Head of caudate nucleus (tissue), 42 donors: ENCODE measurements around the gene ATP6V1D.
A peak's percentile ranks its signal among the peaks of the same experiment; 100 is the strongest.
"Not testable (repeated sequence)": the region's sequence is repeated elsewhere in the genome, so short reads cannot be mapped to it uniquely, and the experiment has no call there.

Experiments used
- DNase-seq, 42 donors: peaks; one replicate each; pipeline versions ENCODE4 v3.0.0 to v3.0.0-alpha.2; 2020 to 2021; ENCODE audit warnings: mixed read lengths in 7 of 42
- intact Hi-C: fragments of 100-400 bp; cut with DNase I; formaldehyde crosslinking; loops from one replicate; pipeline ENCODE4 v1.15.0; 2022

The ATP6V1D gene

DNA sequence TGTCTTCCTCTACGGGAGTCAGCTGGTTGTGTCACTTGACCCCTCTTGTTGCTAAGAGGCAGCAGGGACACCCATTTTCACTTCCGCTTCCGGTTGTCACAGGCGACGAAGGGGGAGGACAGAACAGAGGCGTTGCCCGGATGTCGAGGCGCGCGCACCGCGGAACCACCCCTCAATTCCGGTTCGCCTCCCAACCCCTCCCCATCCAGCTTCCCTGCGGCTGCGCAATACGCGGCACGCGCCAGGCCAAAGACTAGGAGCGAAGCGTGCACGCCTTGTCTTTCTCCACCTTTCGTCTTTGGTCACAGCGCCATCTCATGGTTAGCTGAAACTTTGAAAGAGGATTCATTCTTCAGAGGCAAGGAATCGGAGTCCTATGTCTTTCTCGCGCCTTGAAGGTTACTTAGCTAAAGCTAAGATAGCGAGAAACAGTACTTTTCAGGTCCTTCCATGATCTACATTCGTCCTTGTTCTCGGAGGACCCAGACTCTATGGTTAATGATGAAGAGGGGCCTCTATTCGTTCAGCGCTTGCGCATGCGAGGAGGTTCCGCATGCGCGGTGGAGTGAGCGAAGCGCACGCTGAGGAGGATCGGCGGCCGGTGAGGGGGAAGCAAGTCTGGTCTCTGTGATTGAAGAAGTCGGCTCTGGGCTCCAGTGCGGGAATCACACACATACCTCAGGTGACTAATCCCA, at the start of gene ATP6V1D, which contains the start of gene EIF2S1:
ATP6V1D (minus strand) TSS at position 30 of the 695 bp plus-strand sequence. CDS start 106 bp downstream, outside the sequence.
EIF2S1 (plus strand) TSS at position 554 of the 695 bp plus-strand sequence. CDS start 4,440 bp downstream, outside the sequence.
- intact Hi-C loops: loop anchor here (5.0 to 10.0 kb wide), 2 partner anchors 118 to 195 kb away; partner anchors contain the start of gene PALS1
- peak; percentile 97 to 100 (median 99) for DNase-seq

DNA sequence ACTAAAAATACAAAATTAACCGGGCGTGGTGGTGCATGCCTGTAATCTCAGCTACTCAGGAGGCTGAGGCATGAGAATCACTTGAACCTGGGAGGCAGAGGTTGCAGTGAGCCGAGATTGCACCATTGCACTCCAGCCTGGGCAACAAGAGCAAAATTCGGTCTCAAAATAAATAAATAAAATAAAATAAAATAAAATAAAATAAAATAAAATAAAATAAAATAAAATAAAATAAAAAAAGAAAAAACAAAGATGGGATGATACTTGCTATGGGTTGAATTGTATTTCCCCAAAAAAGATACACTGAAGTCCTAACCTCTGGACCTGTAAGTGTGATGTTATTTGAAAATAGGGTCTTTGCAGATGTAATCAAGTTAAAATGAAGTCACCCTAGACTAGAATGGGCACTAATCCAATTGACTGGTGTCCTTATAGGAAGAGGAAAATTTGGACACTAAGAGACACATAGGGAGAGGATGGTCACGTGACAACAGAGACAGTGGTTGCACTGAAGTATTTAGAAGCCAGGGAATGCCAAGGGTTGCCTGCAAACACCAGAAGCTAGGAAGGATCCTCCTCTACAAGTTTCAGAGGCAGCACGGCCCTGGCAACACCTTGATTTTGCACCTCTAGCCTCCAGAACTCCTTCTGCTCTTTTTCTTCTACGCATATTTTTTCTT, 48.7 kb upstream of the ATP6V1D start:
- intact Hi-C loops, DNase-seq: not testable (repeated sequence)

DNA sequence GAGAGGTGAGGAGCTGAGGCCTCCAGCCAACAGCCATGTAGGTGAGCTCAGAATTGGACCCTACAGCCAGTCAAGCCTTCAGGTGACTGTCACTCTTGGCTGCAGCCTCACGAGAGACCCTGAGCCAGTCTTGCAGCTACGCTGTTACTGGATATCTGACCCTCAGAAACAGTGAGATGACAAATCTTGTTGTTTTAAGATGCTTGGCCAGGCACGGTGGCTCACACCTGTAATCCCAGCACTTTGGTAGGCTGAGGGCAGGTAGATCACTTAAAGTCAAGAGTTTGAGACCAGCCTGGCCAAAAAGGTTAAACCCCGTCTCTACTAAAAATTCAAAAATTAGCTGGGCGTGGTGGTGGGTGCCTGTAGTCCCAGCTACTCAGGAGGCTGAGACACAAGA, 46.2 kb upstream of the ATP6V1D start:
- intact Hi-C loops: no loop called here
- DNase-seq: peak in 1 of 42 donors; percentile 12

DNA sequence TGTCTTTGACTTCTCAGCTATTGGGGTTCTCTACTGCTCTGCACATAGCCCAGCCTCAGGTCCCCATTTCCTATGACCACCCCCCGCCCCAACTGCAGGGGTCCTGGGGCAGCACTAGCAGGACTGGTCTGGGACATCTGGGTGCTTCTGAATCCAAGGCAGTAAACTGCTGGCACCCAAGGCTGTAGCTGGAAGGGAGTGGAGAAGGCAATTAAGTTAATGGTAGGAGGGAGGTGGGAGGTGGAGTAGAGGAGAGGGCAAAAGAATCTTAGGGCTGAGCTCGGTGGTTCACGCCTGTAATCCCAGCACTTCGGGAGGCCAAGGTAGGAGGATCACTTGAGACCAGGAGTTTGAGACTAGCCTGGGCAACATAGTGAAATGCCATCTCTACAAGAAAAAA, 40.8 kb upstream of the ATP6V1D start:
- intact Hi-C loops: no loop called here

DNA sequence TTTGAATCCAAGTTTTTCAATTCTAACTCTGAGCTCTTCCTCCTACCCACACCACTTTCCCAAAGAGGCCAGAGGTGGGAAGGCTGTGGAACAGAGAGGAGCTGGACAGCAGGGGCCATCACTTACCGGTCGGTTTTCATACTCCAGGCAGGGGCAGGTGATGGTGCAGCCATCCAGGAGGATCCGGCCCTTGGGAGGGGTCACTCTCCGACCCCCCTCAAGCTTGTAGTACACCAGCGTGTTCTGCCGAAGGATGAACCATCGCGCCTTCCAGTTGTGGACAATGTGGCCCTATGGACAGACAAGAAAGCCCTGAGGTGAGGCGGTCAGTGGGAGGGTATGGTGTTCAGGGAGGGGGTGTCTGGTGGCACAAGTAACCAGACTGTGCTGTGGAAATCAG, 37.9 kb upstream of the ATP6V1D start:
- intact Hi-C loops: no loop called here

More for the DNA sequence above, 40.8 kb upstream of the ATP6V1D start:
- DNase-seq: peak in 1 of 42 donors; percentile 8

DNA sequence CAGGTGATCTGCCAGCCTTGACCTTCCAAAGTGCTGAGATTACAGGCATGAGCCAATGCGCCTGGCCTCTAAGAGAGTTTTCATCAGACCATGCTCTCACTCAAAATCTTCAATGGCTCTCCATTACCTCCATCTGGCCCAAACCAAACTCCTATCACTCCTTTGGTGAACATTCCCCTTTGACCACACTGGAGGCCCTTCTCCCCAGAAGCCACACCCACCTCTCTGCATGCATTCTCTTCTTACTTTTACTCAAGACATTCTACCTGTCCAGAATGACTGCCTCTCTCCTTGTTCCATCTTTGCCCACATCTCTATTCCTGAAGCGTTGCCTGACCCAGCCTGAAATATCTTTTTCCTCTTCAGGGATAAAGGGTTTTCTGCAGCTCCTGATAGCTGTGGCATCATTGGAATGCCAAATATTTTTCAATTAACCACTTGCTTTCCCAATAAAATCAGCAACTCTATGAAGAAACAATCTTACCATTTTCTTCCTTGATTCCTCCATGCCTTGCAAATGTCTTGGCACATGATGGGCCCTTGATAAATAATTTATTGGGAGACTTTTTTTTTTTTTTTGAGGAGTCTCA, 36.9 kb upstream of the ATP6V1D start:
- intact Hi-C loops: no loop called here
- peak in 2 of 42 donors; percentile 3 to 17 for DNase-seq

More for the DNA sequence above, 37.9 kb upstream of the ATP6V1D start:
- peak in 2 of 42 donors; percentile 7 to 29 for DNase-seq

DNA sequence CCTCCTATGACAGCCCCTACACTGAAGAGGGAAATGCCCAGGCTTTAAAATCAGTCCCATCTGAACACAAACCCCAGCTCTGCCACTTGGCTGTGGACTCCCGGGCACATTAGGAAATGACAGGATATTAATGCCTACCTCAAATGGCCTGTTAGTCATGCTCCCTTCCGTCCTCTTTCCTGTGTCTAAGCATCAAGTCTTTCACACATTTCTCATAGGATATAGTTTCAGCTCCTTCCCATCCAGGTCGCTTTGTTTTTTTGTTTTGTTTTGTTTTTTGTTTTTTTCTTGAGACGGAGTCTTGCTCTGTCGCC, 36.2 kb upstream of the ATP6V1D start:
- peak in 1 of 42 donors; percentile 22 for DNase-seq
- intact Hi-C loops: no loop called here

DNA sequence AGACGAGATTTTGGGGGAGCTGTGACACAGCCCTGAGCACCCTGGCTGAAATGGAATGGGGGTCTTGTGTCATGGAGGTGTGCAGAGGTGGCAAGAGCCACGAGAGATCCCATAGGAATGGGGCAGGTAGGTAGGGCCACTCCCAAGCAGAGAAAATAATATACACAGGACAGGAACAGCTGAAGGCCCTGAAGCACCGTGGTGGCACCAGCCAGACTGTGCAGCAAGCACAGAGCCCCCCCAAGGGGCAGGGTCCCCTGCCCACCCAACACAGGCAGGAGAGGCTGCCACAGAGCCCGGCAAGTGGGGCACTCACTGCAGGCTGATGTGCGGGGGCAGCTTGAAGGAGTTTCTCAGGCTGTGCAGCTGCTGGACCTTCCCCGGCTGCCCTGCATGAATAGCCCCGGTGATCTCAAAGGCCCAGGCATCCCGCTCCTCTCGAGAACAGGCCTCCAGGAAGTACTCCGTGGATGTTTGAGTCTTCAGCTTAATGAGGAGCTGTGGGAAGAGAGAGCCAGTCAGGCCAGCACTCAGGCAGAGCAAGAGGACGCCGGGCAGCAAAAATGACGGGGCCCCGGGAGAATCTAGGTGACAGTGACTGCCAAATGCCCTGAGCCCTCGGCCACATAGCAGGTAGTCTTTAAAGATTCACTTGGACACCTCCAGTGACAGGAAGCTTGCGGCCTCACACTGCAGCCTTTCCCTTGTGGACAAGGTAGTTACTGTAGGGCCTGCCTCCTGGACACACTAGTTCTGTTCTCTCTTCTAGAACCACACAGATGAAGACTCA, 35.7 kb upstream of the ATP6V1D start:
- intact Hi-C loops: no loop called here

DNA sequence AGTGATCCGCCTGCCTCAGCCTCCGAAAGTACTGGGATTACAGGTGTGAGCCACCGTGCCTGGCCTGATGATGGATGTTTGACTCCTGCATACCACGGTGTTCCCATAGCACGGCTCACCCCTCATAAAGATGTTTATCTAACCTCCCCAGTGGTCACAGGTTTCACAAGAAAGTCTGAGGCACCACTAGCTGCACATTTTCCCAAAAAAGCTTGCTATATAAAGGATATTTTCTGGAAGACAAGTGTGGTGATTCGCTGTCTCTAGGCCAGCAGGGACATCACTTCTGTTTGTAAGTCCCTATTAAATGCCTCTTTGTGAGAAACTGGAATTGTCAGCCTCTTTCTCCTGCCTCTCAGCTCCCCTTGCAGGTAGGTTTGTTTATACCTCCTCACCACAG, 34.1 kb upstream of the ATP6V1D start:
- intact Hi-C loops: no loop called here
- DNase-seq: peak in 1 of 42 donors; percentile 17

More for the DNA sequence above, 35.7 kb upstream of the ATP6V1D start:
- DNase-seq: peak in 2 of 42 donors; percentile 25 to 36

DNA sequence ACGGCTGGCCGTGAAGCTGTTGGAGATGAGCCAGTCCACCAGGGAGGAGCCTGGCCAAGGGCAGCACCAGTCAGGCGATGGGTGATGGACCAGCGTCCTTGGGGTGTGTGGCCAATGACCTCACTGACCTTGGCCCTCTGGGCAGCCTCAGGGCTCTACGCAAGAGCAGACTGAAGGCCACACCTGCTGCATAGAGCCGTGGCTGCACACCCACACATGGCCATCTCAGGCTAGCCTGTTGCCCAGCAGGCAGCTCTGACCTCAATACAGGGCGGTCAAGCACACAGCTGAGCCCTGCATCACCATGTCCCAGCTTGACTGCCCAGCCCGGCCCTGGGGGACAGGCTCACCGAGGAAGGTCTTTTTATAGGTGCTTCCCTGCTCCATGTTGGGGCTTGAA, 33.2 kb upstream of the ATP6V1D start:
- peak in 2 of 42 donors; percentile 16 to 24 for DNase-seq
- intact Hi-C loops: no loop called here

DNA sequence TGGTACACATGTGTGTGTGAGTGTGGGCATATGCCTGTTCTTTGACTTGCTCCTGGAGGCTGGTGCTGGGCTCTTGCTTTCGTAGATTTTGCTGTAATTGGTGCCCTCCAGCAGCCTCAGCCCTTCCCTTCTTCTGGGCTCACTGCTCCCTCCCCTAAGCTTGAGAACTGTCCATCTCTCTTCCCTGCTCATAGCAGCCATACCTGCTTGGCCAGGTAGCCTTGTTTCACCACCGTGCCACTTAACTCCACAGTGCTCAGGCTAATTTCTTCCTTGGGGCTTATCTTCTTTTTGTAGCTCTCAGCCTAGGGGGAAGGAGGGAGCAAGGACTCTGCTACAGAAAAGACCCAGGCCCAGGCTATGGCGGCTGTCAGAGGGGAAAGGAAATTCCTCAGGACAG, 32.5 kb upstream of the ATP6V1D start:
- DNase-seq: peak in 1 of 42 donors; percentile 12
- intact Hi-C loops: no loop called here

DNA sequence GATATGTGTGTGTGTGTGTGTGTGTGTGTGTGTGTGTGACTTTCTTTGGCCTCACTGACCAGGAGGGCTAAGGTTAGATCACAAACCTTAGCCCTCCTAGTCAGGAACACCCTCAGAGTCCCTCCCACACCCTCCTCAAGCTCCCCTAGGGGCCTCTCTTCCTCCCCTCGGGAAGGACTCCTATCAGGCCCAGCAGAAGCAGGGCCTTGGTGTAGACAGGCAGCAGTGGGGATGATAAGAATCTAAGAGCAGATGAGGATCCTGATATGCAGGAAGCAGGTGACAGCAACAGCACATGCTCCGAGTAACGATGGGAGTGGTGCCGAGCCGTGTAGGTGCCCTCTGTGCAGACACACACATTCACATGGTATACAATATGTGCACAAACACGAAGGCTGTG, 31.7 kb upstream of the ATP6V1D start:
- peak in 1 of 42 donors; percentile 22 for DNase-seq
- intact Hi-C loops: no loop called here

DNA sequence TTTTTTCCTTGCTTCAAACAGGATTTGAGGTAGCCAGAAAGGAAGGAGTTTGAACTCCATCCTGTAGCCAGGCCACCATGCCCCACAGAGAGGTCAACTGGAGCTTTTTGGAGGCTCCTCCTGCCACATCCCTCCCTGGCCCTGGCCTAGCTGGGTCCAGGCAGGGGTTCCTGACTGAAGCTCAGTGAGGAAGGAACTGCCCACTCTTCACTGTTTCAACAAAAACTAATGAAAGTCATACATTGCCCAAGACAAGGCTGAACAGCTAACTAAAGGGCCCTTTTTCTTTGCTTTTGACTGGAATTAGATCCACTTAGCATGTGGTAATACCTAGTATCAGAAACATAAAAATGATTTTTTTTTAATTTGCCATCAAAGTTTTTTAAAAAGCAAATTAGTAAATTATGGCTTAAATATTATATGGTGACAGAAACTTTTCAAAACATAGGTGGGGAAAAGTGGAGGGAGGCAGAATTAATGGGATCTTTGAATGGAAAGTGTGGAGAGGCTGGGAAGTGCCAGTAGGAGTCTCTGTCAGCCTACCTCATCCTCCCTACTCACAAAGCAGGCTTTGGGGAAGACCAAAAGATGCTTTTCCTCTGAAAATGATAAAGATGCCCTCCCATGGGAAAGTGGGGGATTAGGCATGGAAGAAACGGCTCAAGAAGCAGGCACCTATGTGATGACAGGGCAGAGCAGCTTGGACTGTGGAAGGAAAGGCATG, 30.4 kb upstream of the ATP6V1D start:
- DNase-seq: no peak
- intact Hi-C loops: no loop called here

DNA sequence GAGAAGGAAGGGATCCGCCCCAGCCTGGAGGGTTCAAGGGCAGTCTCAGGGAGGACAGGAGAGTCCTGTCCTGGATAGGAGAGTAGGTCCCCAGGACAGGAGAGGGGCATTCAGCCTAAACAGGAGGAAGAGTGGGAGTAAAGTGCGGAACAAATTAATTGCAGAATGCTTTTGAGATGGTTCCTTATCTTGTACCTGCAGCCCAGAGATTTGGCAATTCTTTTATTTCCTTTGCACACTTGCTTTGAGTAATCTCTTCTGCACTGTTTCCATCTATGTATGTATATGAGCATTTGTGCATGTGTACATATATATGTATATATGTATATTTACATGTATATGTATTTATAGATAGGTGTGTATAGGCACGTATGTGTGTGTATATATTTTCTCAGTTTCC, 29.7 kb upstream of the ATP6V1D start:
- DNase-seq: no peak
- intact Hi-C loops: no loop called here

DNA sequence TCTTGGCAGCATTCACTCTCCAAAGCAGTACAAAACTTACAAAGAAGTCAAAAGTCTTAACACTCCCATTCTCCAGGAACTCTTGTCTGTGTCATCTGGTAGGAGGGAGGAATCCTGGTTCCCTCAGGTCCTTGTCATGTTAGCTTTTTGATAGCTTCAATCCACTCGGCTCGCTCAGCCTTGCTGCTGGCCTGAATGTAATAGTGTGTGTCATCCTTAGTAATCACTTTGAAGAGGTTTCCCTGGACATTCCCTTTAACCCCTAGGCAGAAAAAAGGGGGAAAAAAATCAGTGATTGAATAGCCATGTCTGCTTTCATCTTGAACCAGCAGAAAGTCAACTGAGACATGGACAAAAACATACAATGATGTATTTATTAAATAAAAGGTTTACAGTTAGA, 27.6 kb upstream of the ATP6V1D start:
- DNase-seq: no peak
- intact Hi-C loops: no loop called here

DNA sequence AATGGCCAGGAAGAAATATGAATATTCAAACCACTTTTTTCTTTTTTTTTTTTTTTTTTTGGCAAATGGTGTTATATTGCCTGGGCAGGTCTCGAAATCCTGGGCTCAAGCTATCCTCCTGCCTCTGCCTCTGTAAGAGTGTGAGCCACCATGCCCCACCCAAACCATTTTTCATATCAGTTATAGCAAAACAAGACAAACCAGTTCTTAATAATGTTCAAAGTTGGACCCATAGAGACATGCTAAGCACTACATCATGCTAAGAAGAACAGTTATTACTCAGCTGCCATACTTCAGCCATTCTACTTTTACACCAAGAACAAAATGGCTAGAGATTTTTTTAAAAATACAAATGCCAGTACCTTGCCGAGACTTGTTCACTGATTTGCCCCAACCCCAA, 26.0 kb upstream of the ATP6V1D start:
- DNase-seq: no peak
- intact Hi-C loops: no loop called here

DNA sequence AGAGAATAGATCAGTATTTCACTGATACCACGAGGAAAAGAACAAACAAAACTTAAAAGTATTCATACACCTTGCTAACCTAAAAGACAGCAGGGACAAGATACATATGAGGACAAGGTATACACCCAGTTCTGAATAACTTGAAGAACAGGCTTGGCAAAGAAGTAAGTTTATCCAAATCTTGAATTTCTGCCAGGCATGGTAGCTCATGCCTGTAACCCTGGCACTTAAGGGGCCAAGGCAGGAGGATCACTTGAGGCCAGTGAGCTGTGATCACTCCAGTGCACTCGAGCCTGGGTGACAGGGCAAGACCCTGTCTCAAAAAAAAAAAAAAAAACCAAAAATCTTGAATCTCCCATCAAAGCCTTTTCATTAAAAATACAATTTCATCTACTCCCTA, 25.5 kb upstream of the ATP6V1D start:
- intact Hi-C loops: no loop called here
- no peak for DNase-seq

DNA sequence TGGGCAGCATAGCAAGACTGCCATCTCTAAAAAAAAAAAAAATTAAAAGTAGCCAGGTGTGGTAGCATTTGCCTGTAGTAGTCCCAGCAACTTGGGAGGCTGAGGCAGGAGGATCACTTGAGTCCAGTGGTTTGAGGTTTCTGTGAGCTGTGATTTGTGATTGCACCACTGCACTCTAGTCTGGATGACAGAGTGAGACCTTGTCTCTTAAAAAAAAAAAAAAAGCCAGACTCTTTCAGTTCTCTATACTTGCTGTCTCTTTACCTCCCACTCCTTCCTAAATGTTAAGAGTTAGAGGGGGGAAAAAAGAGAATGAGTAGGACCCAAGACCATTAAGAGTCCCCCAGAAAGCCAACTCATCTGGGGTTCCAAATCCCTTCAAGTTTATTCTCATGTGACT, 18.3 kb upstream of the ATP6V1D start:
- intact Hi-C loops: no loop called here
- DNase-seq: no peak

DNA sequence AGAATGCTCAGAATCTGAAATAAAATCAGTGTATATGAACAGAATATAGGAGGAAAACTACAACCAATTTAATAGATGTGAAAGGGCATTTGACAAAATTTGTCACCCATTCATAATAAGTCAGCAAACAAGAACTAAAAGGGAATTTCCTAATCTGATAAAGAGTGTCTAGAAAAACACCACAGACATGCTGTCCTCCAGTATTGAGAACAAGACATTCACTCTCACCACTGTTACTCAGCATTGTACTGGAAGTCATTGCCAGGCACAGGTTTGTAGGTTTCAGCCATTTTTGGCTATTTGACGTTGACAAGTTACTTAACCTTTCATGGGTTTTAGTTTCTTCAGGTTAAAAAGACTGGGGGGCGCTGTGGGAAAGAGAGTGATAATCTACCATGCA, 13.7 kb upstream of the ATP6V1D start:
- DNase-seq: no peak
- intact Hi-C loops: no loop called here
